Large intestine (tissue), 3 donors: Measurements from ENCODE around the gene ADGRF1. TPM values are rescaled to one million over a fixed set of nuclear protein-coding genes. Genes with fewer than 3 reads are reported as not detected.

ENCODE experiments used
- DNase-seq, 2 donors: peaks; one replicate each; pipeline versions ENCODE4 v3.0.0 to v3.0.0-alpha.2; 2013
- H3K27ac ChIP-seq: one replicate; pipeline ENCODE4 v1.5.1; 2013; ENCODE audit warnings: low read length
- H3K27me3 ChIP-seq: 2 replicates; pipeline ENCODE4 v1.6.1; 2013; ENCODE audit warnings: low read length; ENCODE audit not compliant: control insufficient read depth, insufficient read depth
- H3K36me3 ChIP-seq: 2 replicates; pipeline ENCODE4 v1.6.1; 2013; ENCODE audit warnings: low read length; ENCODE audit not compliant: control insufficient read depth, insufficient read depth
- H3K4me1 ChIP-seq: one replicate; pipeline ENCODE4 v1.6.1; 2013; ENCODE audit warnings: low read length; ENCODE audit not compliant: control insufficient read depth, insufficient read depth
- H3K4me3 ChIP-seq: one replicate; pipeline ENCODE4 v1.5.1; 2013; ENCODE audit warnings: low read length
- H3K9me3 ChIP-seq: one replicate; pipeline ENCODE4 v1.6.1; 2013; ENCODE audit warnings: mild to moderate bottlenecking, low read depth, low read length, moderate library complexity; ENCODE audit not compliant: control insufficient read depth
- WGBS: methylation state at CpG from one replicate; pipeline ENCODE4 v1.1.5; 2013; ENCODE audit warnings: low lambda C conversion rate; ENCODE audit not compliant: insufficient coverage; 5-methylcytosine and 5-hydroxymethylcytosine counted together
- polyA plus RNA-seq: library from polyadenylated mRNA; unstranded; fragments of 120-200 nt; gene quantifications from one replicate; pipeline ENCODE4 v1.2.1, GENCODE V29; 2013

Gene ADGRF1
- polyA plus RNA-seq, 1 donor: 1.2 TPM

DNA sequence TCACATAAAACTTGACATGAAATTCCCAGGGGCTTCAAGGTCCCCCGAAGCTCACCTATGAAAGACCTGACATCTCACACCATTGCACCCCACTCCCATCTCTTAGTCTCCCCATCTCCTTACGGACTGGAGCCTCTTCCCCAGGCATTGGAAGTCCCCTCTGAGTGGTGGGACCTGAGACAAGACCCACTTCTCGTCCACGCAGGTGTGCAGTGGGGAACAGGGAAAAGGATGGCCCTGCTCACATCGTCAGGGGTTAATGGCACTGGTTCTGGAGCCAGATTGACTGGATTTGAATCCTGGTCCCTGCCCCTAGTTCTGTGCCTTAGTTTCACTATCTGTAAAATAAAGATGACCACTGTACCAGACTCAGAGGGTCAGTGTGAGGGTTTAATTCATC is 15.5 kb downstream of the ADGRF1 start:
- no peak overlapping the region for H3K4me3 ChIP-seq
- H3K9me3 ChIP-seq: no peaks in the 10 kb centered on the region
- no peaks in the 10 kb centered on the region for H3K27me3 ChIP-seq
- H3K4me1 ChIP-seq: no peaks in the 10 kb centered on the region
- no peak overlapping the region for H3K27ac ChIP-seq
- WGBS: no CpG with 5 or more reads among the region's 5 CpGs
- no peak for DNase-seq
- H3K36me3 ChIP-seq: no peaks in the 10 kb centered on the region

- Histone ChIP-seq H3K27me3 (no peaks in the 10 kb centered on the region), H3K9me3 (no peaks in the 10 kb centered on the region), H3K36me3 (no peaks in the 10 kb centered on the region), H3K4me1 (no peaks in the 10 kb centered on the region), H3K4me3 (no peak overlapping the region), H3K27ac (no peak overlapping the region)
- WGBS: no CpG with 5 or more reads among the region's 1 CpG
- DNase-seq: no peak
These were observed 18.6 kb downstream of the ADGRF1 start for GRCh38 chr6:47023573-47023972.

DNA sequence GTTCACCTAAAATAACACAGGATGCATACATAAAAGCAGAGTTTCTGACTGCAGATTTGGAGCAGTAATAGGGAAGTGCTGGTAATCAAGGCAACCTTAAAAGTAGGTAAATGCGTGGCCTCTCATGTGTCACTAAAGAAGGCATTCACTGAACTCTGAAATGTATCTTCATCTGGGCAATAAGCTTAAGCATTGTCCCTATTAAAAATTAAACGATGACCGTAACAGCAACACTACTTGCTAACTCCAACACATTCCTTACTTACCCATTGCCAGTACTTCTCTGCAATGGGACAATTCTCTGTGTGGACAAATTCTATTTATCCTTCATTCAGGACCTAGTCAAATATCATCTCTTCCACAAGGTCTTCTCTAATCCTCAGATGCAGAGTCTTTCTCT is 19.9 kb downstream of the ADGRF1 start:
- 100% methylated on average over 2 of the region's 3 CpGs for WGBS
- no peaks in the 10 kb centered on the region for H3K36me3 ChIP-seq

GRCh38 chr6:47019941-47020340 is 22.2 kb downstream of the ADGRF1 start:
- Histone ChIP-seq H3K36me3 (no peaks in the 10 kb centered on the region), H3K4me1 (no peaks in the 10 kb centered on the region), H3K27me3 (no peaks in the 10 kb centered on the region), H3K27ac (no peak overlapping the region), H3K9me3 (no peaks in the 10 kb centered on the region), H3K4me3 (no peak overlapping the region)
- DNase-seq: no peak
- WGBS: 100% methylated on average over 1 of the region's 5 CpGs

More for the DNA sequence above, 19.9 kb downstream of the ADGRF1 start:
- Histone ChIP-seq H3K27me3 (no peaks in the 10 kb centered on the region), H3K9me3 (no peaks in the 10 kb centered on the region), H3K4me1 (no peaks in the 10 kb centered on the region), H3K4me3 (no peak overlapping the region), H3K27ac (no peak overlapping the region)
- DNase-seq: no peak

DNA sequence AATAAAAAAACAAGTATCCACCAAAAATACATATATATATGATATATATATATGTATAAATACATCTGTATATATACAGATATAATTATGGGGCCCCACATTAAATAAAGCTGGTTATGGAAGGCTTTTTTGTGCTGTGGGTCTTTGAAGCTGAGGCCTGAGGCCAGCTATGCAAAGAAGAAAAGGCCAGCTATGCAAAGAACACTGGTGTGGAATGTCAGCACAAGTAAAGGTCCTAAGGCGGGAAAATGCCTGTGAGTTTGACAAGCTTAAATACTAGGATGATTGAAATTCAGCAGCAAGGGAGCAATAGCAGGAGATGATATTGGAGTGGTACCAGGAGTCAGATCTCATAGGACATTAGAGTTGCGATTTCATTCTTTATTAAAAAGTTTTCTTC is 25.2 kb downstream of the ADGRF1 start:
- no peaks in the 10 kb centered on the region for H3K27me3 ChIP-seq
- H3K4me1 ChIP-seq: no peaks in the 10 kb centered on the region

GRCh38 chr6:47016261-47016660 is 25.9 kb downstream of the ADGRF1 start:
- H3K27ac ChIP-seq: no peak overlapping the region
- no CpG with 5 or more reads among the region's 4 CpGs for WGBS

More for the DNA sequence above, 25.2 kb downstream of the ADGRF1 start:
- no peak overlapping the region for H3K4me3 ChIP-seq
- no peaks in the 10 kb centered on the region for H3K9me3 ChIP-seq
- no peak for DNase-seq
- no peak overlapping the region for H3K27ac ChIP-seq
- 90% methylated on average over 2 of the region's 2 CpGs for WGBS
- no peaks in the 10 kb centered on the region for H3K36me3 ChIP-seq

DNA sequence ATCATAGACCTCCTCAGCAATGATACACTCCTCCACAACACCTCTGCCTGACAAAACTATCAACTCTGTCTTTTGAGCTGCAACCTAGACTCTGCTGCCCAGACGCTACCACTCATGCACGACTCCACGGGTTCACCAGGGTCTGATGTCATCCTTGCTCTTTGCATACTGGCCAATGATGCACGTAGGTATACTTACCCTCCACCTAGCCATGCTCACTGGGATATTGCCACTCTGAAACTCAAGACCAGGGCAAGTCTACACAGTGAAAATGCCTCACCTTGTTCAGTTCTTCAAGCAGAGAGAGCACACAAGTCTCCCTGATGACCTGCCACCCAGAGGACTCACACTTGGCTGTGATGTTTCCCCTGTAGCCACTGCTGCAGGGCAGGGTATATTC is 27.7 kb downstream of the ADGRF1 start:
- Histone ChIP-seq H3K36me3 (no peaks in the 10 kb centered on the region), H3K9me3 (no peaks in the 10 kb centered on the region), H3K4me1 (no peaks in the 10 kb centered on the region), H3K27ac (no peak overlapping the region), H3K4me3 (no peak overlapping the region), H3K27me3 (no peaks in the 10 kb centered on the region)
- 100% methylated on average over 1 of the region's 4 CpGs for WGBS
- DNase-seq: no peak

More at GRCh38 chr6:47016261-47016660, 25.9 kb downstream of the ADGRF1 start:
- Histone ChIP-seq H3K9me3 (no peaks in the 10 kb centered on the region), H3K27me3 (no peaks in the 10 kb centered on the region), H3K4me3 (no peak overlapping the region), H3K36me3 (no peaks in the 10 kb centered on the region), H3K4me1 (no peaks in the 10 kb centered on the region)
- no peak for DNase-seq

DNA sequence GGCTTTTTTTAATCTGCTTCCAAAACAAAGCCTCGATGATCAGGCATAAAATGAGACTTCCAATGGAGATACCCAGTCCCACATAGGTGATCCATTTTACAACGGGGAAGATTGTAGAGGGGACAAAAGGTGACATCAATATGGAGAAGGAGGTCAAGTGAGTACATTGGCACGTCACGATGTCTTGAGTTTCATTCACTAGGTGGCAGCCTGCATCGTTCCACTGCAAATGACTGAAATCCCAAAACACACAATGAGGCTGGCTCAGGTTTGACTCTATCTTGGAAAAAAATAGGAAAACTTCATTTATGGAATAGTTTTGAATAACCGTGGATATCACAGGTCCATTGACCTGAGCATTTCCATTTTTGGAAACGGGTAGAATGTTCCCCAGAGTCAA is 32.5 kb downstream of the ADGRF1 start:
- Histone ChIP-seq H3K4me1 (peaks cover 2% of the 10 kb centered on the region), H3K27me3 (no peaks in the 10 kb centered on the region), H3K4me3 (no peak overlapping the region), H3K36me3 (no peaks in the 10 kb centered on the region), H3K9me3 (no peaks in the 10 kb centered on the region), H3K27ac (no peak overlapping the region)
- no peak for DNase-seq
- WGBS: 80% methylated on average over 2 of the region's 7 CpGs

- no peaks in the 10 kb centered on the region for H3K9me3 ChIP-seq
- no peaks in the 10 kb centered on the region for H3K27me3 ChIP-seq
- no peaks in the 10 kb centered on the region for H3K36me3 ChIP-seq
- no peak overlapping the region for H3K4me3 ChIP-seq
- DNase-seq: no peak
- peaks cover 2% of the 10 kb centered on the region for H3K4me1 ChIP-seq
- H3K27ac ChIP-seq: no peak overlapping the region
- WGBS: 100% methylated on average over 1 of the region's 3 CpGs
These were observed 33.8 kb downstream of the ADGRF1 start for GRCh38 chr6:47008397-47008763.

- Histone ChIP-seq H3K27me3 (no peaks in the 10 kb centered on the region), H3K36me3 (no peaks in the 10 kb centered on the region), H3K4me3 (no peak overlapping the region), H3K27ac (no peak overlapping the region), H3K4me1 (peaks cover 2% of the 10 kb centered on the region), H3K9me3 (no peaks in the 10 kb centered on the region)
- 100% methylated on average over 1 of the region's 3 CpGs for WGBS
- no peak for DNase-seq
These were observed 34.3 kb downstream of the ADGRF1 start for GRCh38 chr6:47007657-47008396.

GRCh38 chr6:47005486-47005885 is 36.6 kb downstream of the ADGRF1 start:
- no CpG with 5 or more reads among the region's 1 CpG for WGBS
- H3K36me3 ChIP-seq: no peaks in the 10 kb centered on the region
- H3K4me3 ChIP-seq: no peak overlapping the region
- no peaks in the 10 kb centered on the region for H3K9me3 ChIP-seq
- H3K27ac ChIP-seq: no peak overlapping the region
- H3K4me1 ChIP-seq: peaks cover 2% of the 10 kb centered on the region
- DNase-seq: no peak
- no peaks in the 10 kb centered on the region for H3K27me3 ChIP-seq
